HUES64 (cell line): Measurements from ENCODE around the gene TTLL5.

Experiments
- H3K27ac ChIP-seq: 2 replicates; pipeline ENCODE4 v1.7.0; 2013; ENCODE audit warnings: low read depth, low read length, inconsistent platforms
- H3K27me3 ChIP-seq: 2 replicates; pipeline ENCODE4 v1.6.1; 2013; ENCODE audit warnings: mild to moderate bottlenecking, low read length; ENCODE audit not compliant: insufficient read depth
- H3K36me3 ChIP-seq: 2 replicates; pipeline ENCODE4 v1.6.1; 2013; ENCODE audit warnings: mild to moderate bottlenecking, low read length; ENCODE audit not compliant: insufficient read depth
- H3K4me1 ChIP-seq: 2 replicates; pipeline ENCODE4 v1.6.1; 2013; ENCODE audit warnings: mild to moderate bottlenecking, low read length, moderate library complexity; ENCODE audit not compliant: insufficient read depth
- H3K4me3 ChIP-seq: 2 replicates; pipeline ENCODE4 v1.5.1; 2013; ENCODE audit warnings: mild to moderate bottlenecking, low read length, moderate library complexity
- H3K9ac ChIP-seq: 2 replicates; pipeline ENCODE4 v1.6.1; 2013; ENCODE audit warnings: mild to moderate bottlenecking, low read depth, low read length
- H3K9me3 ChIP-seq: 2 replicates; pipeline ENCODE4 v1.6.1; 2013; ENCODE audit warnings: low read depth, low read length; ENCODE audit not compliant: insufficient read depth
- WGBS: fragments of 150-250, 120-280 bp; methylation state at CpG from one replicate; pipeline ENCODE4 v1.1.7; 2013; ENCODE audit warnings: missing lambda C conversion rate; 5-methylcytosine and 5-hydroxymethylcytosine counted together

The TTLL5 gene

GRCh38 chr14:75771595-75771994 is 110.5 kb downstream of the TTLL5 start:
- H3K27ac ChIP-seq, result no peak overlapping the region
- no peaks in the 10 kb centered on the region for H3K9me3 ChIP-seq
- no peaks in the 10 kb centered on the region for H3K4me1 ChIP-seq
- no peaks in the 10 kb centered on the region for H3K27me3 ChIP-seq
- H3K36me3 ChIP-seq, result peaks cover 49% of the 10 kb centered on the region
- 96% methylated on average over 5 of the region's 6 CpGs for WGBS
- no peak overlapping the region for H3K9ac ChIP-seq
- H3K4me3 ChIP-seq, result no peak overlapping the region

- Histone ChIP-seq H3K27ac (no peak overlapping the region), H3K27me3 (no peaks in the 10 kb centered on the region), H3K9ac (no peak overlapping the region), H3K9me3 (no peaks in the 10 kb centered on the region), H3K4me3 (no peak overlapping the region), H3K4me1 (no peaks in the 10 kb centered on the region), H3K36me3 (peaks cover 51% of the 10 kb centered on the region)
Measured at GRCh38 chr14:75773046-75773445, 112.0 kb downstream of the TTLL5 start.

- peaks cover 77% of the 10 kb centered on the region for H3K36me3 ChIP-seq
- peaks cover 11% of the 10 kb centered on the region for H3K9me3 ChIP-seq
- no peak overlapping the region for H3K4me3 ChIP-seq
- 94% methylated on average over 7 of the region's 7 CpGs for WGBS
- H3K9ac ChIP-seq, result no peak overlapping the region
- no peaks in the 10 kb centered on the region for H3K4me1 ChIP-seq
- no peaks in the 10 kb centered on the region for H3K27me3 ChIP-seq
- no peak overlapping the region for H3K27ac ChIP-seq
Measured at GRCh38 chr14:75781096-75781495, 120.0 kb downstream of the TTLL5 start.

GRCh38 chr14:75783184-75783583 is 122.1 kb downstream of the TTLL5 start:
- Histone ChIP-seq H3K27ac (no peak overlapping the region), H3K9ac (no peak overlapping the region), H3K27me3 (no peaks in the 10 kb centered on the region), H3K36me3 (peaks cover 66% of the 10 kb centered on the region), H3K4me3 (no peak overlapping the region), H3K4me1 (no peaks in the 10 kb centered on the region), H3K9me3 (peaks cover 11% of the 10 kb centered on the region)
- 94% methylated on average over 5 of the region's 5 CpGs for WGBS

GRCh38 chr14:75783602-75784313 is 122.7 kb downstream of the TTLL5 start:
- no peak overlapping the region for H3K27ac ChIP-seq
- H3K27me3 ChIP-seq, result no peaks in the 10 kb centered on the region
- no peak overlapping the region for H3K9ac ChIP-seq
- H3K4me1 ChIP-seq, result no peaks in the 10 kb centered on the region
- H3K4me3 ChIP-seq, result no peak overlapping the region
- 97% methylated on average over 3 of the region's 3 CpGs for WGBS
- peaks cover 11% of the 10 kb centered on the region for H3K9me3 ChIP-seq
- peaks cover 67% of the 10 kb centered on the region for H3K36me3 ChIP-seq

GRCh38 chr14:75784314-75784686 is 123.3 kb downstream of the TTLL5 start:
- Histone ChIP-seq H3K4me3 (no peak overlapping the region), H3K4me1 (no peaks in the 10 kb centered on the region), H3K27me3 (no peaks in the 10 kb centered on the region), H3K36me3 (peaks cover 66% of the 10 kb centered on the region), H3K9ac (no peak overlapping the region), H3K27ac (no peak overlapping the region), H3K9me3 (peaks cover 17% of the 10 kb centered on the region)
- WGBS, result 95% methylated on average over 3 of the region's 3 CpGs

GRCh38 chr14:75793806-75794205 is 132.8 kb downstream of the TTLL5 start:
- no peak overlapping the region for H3K27ac ChIP-seq
- H3K36me3 ChIP-seq, result peaks cover 8% of the 10 kb centered on the region; the same call in 1 of the 2 replicates
- H3K27me3 ChIP-seq, result no peaks in the 10 kb centered on the region
- peaks cover 13% of the 10 kb centered on the region; the same call in 1 of the 2 replicates for H3K9me3 ChIP-seq
- H3K9ac ChIP-seq, result no peak overlapping the region
- no peak overlapping the region for H3K4me3 ChIP-seq
- H3K4me1 ChIP-seq, result no peaks in the 10 kb centered on the region
- 100% methylated on average over 1 of the region's 2 CpGs for WGBS

GRCh38 chr14:75794615-75795038 is 133.6 kb downstream of the TTLL5 start:
- H3K9ac ChIP-seq, result no peak overlapping the region
- H3K36me3 ChIP-seq, result peaks cover 5% of the 10 kb centered on the region; the same call in 1 of the 2 replicates
- H3K4me1 ChIP-seq, result no peaks in the 10 kb centered on the region
- peaks cover 5% of the 10 kb centered on the region; the same call in 1 of the 2 replicates for H3K9me3 ChIP-seq
- 94% methylated on average over 2 of the region's 2 CpGs for WGBS
- no peak overlapping the region for H3K27ac ChIP-seq
- no peaks in the 10 kb centered on the region for H3K27me3 ChIP-seq
- no peak overlapping the region for H3K4me3 ChIP-seq

GRCh38 chr14:75800792-75801191 is 139.7 kb downstream of the TTLL5 start:
- H3K36me3 ChIP-seq, result no peaks in the 10 kb centered on the region; the same call in 1 of the 2 replicates
- no peaks in the 10 kb centered on the region for H3K27me3 ChIP-seq
- no peak overlapping the region for H3K27ac ChIP-seq
- H3K4me3 ChIP-seq, result no peak overlapping the region
- H3K4me1 ChIP-seq, result no peaks in the 10 kb centered on the region; the same call in 1 of the 2 replicates
- H3K9ac ChIP-seq, result no peak overlapping the region
- H3K9me3 ChIP-seq, result no peaks in the 10 kb centered on the region
- 93% methylated on average over 5 of the region's 5 CpGs for WGBS

- WGBS, result 86% methylated on average over 1 of the region's 1 CpG
- H3K36me3 ChIP-seq, result no peaks in the 10 kb centered on the region; the same call in 1 of the 2 replicates
Measured at GRCh38 chr14:75802486-75802885, 141.4 kb downstream of the TTLL5 start.

GRCh38 chr14:75803765-75804164 is 142.7 kb downstream of the TTLL5 start:
- WGBS, result 80% methylated on average over 5 of the region's 5 CpGs
- Histone ChIP-seq H3K9ac (no peak overlapping the region), H3K9me3 (no peaks in the 10 kb centered on the region), H3K4me1 (no peaks in the 10 kb centered on the region; the same call in 1 of the 2 replicates), H3K4me3 (no peak overlapping the region), H3K27me3 (no peaks in the 10 kb centered on the region), H3K36me3 (no peaks in the 10 kb centered on the region; the same call in 1 of the 2 replicates), H3K27ac (no peak overlapping the region)

More at GRCh38 chr14:75802486-75802885, 141.4 kb downstream of the TTLL5 start:
- no peak overlapping the region for H3K4me3 ChIP-seq
- H3K27me3 ChIP-seq, result no peaks in the 10 kb centered on the region
- H3K9me3 ChIP-seq, result no peaks in the 10 kb centered on the region
- no peaks in the 10 kb centered on the region; the same call in 1 of the 2 replicates for H3K4me1 ChIP-seq
- no peak overlapping the region for H3K9ac ChIP-seq
- H3K27ac ChIP-seq, result no peak overlapping the region
